ENCODE data around the gene SAA1.
"Not testable (repeated sequence)": the region's sequence is repeated elsewhere in the genome, so short reads cannot be mapped to it uniquely, and the experiment has no call there.

The SAA1 gene

DNA sequence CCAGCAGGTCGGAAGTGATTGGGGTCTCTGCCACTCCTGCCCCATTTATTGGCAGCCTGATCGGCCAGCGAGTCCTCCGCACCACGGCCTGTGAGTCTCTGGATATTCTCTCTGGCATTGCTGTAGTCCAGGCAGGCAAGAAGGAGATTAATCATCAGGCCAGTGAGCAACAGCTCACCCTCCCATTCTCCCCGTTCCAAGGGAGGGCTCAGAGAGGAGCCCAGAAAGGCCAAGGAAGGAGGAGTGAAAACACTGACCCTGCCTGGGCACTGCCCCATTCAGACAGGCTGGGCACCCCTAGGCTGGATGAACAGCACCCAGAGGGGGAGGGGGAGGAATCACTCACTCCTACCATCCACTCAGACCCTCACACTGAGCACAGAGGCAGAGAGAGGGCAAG lies 20.7 kb upstream of the SAA1 start:
- no peak for DNase-seq (ENCODE audit: insufficient read length, low spot score)
- no peak for FAIRE-seq
- TF ChIP-seq, protein P1, sequence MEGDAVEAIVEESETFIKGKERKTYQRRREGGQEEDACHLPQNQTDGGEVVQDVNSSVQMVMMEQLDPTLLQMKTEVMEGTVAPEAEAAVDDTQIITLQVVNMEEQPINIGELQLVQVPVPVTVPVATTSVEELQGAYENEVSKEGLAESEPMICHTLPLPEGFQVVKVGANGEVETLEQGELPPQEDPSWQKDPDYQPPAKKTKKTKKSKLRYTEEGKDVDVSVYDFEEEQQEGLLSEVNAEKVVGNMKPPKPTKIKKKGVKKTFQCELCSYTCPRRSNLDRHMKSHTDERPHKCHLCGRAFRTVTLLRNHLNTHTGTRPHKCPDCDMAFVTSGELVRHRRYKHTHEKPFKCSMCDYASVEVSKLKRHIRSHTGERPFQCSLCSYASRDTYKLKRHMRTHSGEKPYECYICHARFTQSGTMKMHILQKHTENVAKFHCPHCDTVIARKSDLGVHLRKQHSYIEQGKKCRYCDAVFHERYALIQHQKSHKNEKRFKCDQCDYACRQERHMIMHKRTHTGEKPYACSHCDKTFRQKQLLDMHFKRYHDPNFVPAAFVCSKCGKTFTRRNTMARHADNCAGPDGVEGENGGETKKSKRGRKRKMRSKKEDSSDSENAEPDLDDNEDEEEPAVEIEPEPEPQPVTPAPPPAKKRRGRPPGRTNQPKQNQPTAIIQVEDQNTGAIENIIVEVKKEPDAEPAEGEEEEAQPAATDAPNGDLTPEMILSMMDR (IDR thresholded peaks at IDR 0.05; ENCODE audit: insufficient read depth, missing control alignments): no peak

DNA sequence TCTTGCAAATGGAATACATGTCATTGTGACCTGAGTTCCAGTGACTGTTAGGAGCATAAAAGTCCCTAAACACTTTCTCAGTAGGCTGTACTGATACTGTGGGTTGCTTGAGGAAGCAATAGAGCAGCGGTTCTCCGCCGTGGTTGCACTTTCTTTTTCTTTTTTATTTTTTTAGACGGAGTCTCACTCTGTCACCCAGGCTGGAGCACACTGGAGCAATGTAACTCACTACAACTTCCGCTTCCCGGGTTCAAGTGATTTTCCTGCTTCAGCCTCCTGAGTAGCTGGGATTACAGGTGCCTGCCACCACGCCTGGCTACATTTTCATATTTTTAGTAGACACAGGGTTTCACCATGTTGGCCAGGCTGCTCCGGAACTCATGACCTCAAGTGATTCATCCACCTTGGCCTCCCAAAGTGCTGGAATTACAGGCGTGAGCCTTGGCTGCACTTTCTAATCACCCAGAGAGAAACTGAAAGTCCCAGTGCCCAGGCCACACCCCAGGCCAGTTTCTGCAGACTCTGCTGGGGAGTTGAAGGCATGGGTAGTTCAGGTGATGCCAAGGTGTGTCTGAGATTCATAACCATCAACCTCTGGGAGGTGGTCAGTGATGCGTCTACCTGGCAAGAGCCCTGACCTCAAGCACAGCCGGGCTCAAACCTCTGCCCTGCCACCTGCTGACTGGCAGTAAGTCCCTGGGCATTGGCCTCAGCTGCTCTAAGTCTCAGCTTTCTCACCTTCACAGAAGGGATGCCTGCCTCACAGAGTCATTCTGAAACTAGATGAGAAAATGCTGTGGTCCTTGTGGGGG lies 19.5 kb upstream of the SAA1 start:
- DNase-seq (ENCODE audit: insufficient read length, low spot score); FAIRE-seq: not testable (repeated sequence)

DNA sequence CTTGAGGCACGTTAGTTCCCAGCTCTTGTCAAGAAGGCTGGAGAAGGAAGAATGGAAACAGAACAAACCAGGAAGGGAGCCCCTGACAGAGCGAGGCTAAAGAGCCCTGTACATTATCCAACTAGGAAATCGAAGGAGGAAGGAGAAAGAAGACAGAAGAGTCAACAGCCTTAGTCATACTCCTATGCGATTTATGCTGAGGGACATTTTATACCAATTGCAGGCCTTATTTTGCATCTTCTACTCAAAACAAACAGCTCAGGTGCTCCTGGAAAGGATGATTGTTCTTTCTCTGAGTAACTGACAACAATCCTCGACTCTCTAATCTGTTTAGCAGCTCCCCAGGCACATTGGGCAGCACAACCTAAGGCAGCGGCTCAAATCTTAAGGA lies 18.9 kb upstream of the SAA1 start:
- not testable (repeated sequence) for DNase-seq (ENCODE audit: insufficient read length, low spot score); FAIRE-seq

DNA sequence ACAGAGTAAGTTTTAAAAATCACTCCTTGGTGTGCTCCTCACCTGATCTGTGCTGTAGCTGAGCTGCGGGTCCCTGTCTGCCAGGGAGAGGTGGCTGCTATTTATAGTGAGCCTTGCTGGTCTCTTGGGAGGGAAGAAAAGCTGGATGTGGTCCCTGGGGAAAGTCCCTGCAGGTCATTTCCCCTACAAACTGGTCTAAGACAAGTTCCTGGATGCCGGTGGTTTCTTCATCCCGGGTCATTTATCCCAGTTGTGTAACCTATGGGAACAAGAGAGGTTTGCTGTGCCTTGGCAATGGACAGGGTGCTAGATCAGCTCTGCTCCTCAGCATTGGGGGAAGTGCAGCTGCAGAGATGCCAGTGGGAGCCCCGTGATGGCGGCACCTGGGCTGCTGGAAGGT lies 17.5 kb upstream of the SAA1 start, which contains the start of gene SAA2:
TSS of gene SAA2 (minus strand) at position 108 of the 400 bp plus-strand sequence. CDS start 657 bp downstream, outside the sequence.
- TF ChIP-seq, protein P1 (IDR thresholded peaks at IDR 0.05; ENCODE audit: insufficient read depth, missing control alignments): no peak
- no peak for FAIRE-seq
- DNase-seq (ENCODE audit: insufficient read length, low spot score): no peak

DNA sequence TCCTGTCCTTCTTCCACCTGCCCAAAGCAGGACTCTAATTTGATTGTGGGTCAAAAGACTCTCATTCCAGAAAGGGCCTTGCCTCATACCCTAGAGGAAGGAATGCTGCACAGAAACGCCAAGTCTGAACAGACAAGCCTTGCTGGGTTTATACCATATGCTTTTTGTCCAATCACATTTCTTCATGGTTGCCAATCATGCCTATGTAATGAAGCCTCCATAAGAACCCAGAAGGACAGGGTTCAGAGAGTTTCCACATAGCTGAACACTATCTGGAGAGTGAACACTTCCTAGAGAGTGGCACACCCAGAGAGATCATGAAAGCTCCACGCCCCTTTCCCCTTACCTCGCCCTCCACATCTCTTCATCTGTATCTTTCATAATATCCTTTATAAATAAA lies 12.8 kb upstream of the SAA1 start:
- DNase-seq (ENCODE audit: insufficient read length, low spot score): no peak
- TF ChIP-seq, protein P1 (IDR thresholded peaks at IDR 0.05; ENCODE audit: insufficient read depth, missing control alignments): no peak
- no peak for FAIRE-seq

DNA sequence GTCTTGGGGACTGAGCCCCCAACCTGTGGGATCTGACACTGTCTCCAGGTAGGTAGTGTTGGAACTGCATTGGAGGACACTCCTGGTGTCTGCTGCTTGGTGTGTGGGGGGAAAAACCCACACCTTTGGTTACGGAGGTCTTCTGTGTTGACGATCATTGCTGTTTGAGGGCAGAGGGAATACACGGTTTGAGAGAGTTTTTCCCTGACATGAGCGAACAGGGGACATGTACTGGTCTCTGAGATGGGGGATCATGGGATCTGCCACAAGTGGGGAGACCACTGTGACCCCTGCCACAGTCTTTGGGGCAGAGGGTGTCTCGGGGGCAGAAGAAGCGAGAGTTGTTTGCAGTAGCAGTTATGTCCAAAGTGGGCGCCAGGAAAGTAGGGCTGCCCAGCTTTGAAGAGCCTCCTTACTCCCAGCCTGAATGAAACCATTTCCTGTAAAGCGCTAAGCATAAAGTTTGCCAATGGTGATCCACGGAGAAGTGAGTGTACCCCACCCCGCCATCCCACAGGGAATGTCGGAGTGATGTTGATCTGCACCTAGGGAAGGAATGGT lies 12.2 kb upstream of the SAA1 start:
- no peak for FAIRE-seq
- DNase-seq (ENCODE audit: insufficient read length, low spot score): no peak
- TF ChIP-seq, protein P1 (IDR thresholded peaks at IDR 0.05; ENCODE audit: insufficient read depth, missing control alignments): no peak

DNA sequence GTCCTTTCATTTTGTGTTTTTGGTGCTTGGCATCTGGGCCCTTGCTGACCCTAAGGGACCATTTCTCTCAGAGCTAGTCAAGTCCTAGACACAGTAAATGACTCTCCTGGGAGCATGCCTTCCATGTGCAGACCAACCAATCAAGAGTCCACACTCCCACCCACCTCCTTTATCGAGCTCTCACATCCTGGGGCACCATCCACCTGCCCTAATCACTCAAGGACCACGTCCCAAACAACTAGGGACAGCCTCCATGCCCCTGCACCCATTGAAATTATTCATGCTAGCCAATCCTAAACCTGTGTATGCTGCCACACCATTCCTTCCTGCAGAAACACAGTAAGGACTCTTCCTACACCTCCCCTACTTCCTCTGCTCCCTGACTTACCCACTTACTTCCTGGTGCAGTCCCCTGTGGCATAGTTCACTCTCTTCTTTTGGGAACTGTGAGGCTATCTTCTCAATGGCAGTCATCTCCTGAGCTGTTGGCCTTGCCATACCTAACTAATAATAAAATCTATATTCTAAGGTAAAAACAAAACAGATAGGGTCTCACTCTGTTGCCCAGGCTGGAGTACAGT lies 11.2 kb upstream of the SAA1 start:
- DNase-seq (ENCODE audit: insufficient read length, low spot score): no peak
- FAIRE-seq: no peak
- TF ChIP-seq, protein P1 (IDR thresholded peaks at IDR 0.05; ENCODE audit: insufficient read depth, missing control alignments): no peak

DNA sequence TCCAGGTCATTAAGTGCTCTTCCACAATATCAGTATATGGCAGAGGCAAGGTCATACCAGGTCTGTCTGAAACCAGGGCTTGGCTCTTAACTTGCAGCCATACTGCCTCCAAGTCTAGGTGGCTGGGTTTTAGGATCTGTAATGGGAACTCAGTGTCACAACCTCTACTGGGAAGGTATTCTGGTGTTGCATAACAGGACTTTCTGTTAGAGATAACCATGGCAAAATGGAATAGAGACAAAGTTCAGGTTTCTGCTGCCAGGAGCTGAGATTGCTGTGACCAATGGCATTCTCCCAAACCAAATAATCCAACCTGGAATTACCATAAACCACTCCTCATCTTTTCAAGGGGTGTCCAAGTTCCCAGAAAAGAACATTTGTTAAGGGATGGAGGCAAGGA lies 6.8 kb upstream of the SAA1 start:
- TF ChIP-seq, protein P1 (IDR thresholded peaks at IDR 0.05; ENCODE audit: insufficient read depth, missing control alignments): no peak
- FAIRE-seq: no peak
- DNase-seq (ENCODE audit: insufficient read length, low spot score): no peak
